NCI-H2196 (cell line): ENCODE results near the gene CPTP.
"Not testable (repeated sequence)": the region's sequence is repeated elsewhere in the genome, so short reads cannot be mapped to it uniquely, and the experiment has no call there.

Source experiments
- DNase-seq: peaks from one replicate; lab custom pipeline; 2025; ENCODE audit not compliant: unreplicated experiment; lab: John Stamatoyannopoulos, UW

The CPTP gene

DNA sequence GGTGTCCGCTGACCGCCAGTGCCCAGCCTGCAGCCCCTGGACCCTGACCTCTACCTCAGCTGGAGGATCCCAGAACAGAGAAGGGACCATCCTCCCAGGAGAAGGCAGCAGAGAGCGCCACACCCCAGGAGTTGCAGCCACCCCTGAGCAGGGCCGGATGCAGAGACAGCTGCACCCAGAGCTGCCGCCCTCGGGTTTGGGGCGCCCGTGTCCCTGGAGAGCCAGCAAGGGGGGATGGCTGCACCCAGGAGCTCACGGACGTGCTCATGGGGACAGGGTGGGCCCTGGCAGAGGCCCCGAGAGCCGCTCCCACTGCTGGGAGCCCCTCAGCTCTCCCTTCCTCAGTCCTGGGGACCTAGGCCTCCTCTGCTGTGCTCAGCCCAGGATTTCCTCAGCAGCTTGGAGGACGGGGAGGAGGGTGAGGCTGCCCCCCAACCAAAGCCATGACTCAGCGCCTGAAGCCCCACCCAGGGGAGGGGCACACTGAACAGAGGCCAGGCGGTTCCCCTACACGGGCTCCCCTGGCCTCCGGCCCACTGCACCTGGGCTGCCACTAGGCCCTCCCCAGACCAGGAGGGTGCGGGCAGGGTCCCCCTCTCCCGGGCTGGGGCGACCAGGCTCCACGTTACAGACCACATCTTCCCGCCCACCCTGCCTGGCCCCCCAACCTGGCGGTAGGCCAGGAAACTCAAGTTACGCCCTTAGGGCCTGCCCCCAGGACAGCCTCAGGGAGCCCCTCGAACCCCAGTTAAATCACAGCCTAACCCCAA, 19.1 kb upstream of the CPTP start:
- DNase-seq, result peak; percentile 57

DNA sequence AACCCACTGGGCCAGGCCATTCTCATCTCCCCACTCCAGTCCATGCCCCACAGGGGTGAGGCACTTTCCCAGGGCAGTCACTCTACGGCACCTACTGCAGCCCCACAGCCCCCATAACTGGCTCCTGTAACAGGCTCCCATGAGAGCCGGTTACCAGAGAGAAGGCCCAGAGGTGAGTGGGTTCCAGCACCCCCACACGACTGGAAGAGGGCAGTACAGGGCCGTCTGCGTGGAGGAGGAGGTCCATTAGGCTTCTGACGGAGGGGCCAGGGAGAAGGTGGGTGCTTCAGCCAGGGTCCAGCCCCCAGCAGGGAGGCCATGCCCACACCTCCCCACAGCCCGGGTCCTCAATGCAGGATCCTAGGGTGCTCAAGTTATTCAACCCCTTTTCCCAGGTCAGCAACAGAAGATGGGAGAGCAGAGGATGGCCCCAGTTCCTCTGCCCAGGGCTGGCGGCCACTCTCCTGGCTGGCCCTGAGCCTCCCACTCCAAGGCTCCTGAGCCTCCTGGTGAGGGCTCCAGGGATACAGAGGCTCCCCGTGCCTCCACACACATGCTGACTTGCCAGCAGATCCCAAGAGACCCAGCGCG, 18.4 kb upstream of the CPTP start:
- DNase-seq, result no peak

DNA sequence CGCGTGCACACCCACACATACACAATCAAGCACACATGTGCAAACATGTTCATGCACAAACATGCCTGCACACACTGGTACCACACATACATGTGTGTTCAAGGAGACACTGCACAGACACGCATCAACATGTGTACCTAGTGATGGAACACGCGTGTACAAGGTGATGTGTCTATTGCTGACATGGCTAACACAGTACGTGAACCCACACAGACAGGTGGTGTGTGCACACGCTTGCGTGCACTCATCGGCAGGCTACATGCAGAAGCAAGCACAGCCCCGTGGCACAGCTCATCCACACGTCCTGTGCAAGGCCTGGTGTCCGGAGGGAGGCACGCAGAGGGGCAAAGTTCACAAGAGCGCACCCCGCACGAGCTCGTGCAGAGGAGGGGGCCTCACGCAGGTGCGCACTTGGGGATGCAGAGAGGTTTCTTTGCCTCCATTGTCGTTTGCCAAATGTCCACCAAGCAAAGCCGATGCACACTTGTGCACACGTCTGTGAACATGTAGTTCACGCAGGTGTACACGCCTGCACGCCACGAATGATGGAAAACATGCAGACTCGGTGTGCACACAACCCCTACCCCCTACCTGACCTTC, 17.8 kb upstream of the CPTP start:
- DNase-seq, result no peak

DNA sequence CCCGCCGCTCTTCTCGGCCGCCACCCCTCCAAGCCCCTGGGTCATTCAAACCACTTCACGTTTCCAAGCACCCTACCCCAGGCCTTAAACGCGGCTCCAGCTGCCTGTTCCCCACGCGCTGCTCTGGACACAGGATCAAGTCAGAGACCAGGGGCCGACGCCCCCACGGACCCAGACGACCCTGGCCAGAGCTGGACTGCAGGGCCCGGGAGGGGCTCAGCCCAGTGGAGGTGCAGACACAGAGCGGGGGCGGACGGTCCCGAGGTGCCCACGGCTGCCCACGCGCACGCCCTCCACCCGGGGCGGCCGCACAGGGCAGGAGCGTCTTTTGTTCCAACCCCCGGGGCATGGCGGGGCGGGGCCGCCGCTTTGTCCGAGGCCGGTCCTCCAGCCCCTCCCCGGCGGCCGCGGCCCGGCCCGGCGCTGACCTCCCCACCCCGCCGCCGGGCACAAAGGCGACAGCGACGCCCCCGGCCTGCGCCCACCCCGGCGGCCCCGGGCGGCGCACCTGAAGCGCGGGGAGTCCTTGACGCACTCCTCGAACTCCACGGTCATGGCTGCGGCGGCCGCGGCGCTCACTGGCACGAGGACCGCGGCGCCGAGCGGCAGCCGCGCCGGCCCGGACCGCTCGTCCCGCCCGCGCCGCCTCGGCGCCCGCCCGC, 17.2 kb upstream of the CPTP start:
- DNase-seq, result peak; percentile 38

DNA sequence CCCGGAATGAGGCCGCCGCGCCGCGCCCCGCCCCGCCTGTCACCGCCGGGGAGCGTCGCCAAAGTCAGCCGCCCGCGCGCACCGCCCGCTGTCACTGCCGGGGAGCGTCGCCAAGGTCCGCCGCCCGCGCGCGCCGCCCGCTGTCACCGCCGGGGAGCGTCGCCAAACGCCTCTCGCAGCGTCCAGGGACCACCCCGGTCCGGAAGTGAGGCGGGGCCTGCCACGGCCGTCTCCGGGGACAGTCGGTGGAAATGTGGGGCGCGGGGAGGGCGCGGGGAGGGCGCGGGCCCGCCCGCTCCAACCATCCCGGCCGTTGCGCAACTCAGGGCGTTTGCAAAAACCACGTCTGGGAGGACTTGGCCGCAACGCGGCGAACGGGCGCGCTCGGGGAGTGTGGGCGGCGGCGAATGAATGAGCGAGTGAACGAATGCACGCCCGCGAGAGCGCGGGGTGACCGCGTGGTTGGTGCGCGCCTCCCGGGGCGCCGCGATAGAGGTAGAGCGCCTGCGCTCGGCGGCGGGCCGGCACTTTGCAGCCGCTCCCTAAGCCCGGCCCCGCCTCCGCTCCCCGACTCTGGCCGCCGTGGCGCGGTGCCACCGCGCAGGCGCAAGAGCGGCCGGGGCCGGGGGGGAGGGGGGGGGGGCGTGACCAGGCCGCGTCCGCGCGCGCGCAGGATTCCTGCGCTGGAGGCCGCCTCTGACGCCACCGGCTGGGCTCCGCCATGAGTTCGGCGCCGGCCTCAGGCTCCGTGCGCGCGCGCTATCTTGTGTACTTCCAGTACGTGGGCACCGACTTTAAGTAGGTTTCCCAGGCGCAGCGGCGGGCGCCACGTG, 16.5 kb upstream of the CPTP start, which contains the start of the genes ACAP3 and PUSL1:
TSS of gene ACAP3 (minus strand) at position 8 of the 833 bp plus-strand sequence. CDS start 115 bp downstream, outside the sequence.
TSS of gene PUSL1 (plus strand) at position 675 of the 833 bp plus-strand sequence. CDS start at position 722, 47 bp downstream.
- peak; percentile 93 for DNase-seq

DNA sequence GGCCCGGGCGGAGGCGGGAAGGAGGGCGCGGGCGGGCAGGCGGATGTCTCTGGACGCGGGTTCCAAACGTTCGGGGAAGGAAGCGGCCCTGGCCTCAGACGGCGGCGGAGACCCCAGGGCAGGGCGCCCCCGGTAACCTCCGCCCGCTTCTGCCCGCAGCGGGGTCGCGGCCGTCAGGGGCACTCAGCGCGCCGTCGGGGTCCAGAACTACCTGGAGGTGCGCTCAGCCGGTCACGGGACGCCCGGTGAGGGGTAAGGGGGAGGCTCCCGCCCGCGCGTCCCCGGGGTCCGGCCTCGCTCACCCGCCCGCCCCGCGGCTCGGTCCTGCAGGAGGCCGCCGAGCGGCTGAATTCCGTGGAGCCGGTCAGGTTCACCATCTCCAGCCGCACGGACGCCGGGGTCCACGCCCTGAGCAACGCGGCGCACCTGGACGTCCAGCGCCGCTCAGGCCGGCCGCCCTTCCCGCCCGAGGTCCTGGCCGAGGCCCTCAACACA, 15.8 kb upstream of the CPTP start:
- no peak for DNase-seq

DNA sequence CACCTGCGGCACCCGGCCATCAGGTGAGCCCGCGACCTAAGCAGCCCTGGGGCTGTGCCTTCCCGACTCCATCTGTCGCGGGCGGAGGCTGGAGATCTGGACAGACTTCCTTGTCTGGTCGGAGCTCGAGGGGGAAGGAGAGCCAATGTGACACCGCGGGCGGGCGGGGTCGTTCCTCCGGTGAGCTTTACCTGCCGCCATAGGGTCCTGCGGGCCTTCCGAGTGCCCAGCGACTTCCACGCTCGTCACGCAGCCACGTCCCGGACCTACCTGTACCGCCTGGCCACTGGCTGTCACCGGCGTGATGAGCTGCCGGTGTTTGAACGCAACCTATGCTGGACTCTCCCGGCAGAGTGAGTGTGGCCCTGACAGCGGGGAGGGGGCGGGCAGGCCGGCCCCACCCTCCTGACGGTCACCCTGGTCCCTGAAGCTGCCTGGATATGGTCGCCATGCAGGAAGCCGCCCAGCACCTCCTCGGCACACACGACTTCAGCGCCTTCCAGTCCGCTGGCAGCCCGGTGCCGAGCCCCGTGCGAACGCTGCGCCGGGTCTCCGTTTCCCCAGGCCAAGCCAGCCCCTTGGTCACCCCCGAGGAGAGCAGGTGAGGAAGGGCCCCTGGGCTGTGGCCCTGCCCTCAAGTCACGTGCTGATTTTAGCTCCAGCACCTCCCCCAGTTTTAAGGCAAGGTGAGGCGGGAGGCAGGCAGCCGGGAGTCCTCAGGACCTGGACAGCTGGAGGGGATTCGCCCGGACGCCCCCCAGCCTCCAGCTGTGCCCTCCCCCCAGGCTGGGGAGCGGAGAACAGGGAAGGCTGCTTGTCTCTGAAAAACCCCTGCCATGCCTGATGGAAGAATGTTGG, 15.1 kb upstream of the CPTP start:
- DNase-seq, result peak; percentile 31

DNA sequence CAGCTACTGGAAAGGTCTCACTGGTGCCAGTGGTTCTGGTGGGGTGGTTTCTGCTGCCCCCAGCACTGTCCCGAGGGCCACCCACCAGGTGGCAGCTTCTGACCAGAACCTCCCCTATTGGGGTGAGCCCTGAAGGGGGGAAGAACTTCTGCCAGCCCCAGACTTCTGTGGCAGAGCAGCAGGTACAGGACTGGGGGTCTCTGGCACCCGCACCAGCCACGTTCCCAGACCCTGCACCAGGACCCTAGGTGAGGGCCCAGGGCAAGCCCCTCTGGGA, 14.6 kb upstream of the CPTP start:
- DNase-seq, result no peak

DNA sequence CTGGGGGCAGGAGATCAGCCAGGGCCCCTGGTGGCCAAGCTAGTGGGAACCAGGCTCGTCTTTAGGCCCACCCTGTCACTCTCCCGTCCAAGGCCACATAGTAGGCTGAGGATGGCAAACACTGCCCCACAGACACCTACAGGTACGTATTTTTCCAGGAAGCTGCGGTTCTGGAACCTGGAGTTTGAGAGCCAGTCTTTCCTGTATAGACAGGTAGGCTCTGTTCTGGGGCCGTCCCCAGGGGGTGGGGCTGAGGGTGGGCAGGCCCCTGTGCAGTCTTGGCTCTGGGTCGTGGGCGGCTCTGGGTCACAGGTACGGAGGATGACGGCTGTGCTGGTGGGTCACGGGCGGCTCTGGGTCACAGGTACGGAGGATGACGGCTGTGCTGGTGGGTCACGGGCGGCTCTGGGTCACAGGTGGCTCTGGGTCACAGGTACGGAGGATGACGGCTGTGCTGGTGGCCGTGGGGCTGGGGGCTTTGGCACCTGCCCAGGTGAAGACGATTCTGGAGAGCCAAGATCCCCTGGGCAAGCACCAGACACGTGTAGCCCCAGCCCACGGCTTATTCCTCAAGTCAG, 14.0 kb upstream of the CPTP start:
- no peak for DNase-seq

DNA sequence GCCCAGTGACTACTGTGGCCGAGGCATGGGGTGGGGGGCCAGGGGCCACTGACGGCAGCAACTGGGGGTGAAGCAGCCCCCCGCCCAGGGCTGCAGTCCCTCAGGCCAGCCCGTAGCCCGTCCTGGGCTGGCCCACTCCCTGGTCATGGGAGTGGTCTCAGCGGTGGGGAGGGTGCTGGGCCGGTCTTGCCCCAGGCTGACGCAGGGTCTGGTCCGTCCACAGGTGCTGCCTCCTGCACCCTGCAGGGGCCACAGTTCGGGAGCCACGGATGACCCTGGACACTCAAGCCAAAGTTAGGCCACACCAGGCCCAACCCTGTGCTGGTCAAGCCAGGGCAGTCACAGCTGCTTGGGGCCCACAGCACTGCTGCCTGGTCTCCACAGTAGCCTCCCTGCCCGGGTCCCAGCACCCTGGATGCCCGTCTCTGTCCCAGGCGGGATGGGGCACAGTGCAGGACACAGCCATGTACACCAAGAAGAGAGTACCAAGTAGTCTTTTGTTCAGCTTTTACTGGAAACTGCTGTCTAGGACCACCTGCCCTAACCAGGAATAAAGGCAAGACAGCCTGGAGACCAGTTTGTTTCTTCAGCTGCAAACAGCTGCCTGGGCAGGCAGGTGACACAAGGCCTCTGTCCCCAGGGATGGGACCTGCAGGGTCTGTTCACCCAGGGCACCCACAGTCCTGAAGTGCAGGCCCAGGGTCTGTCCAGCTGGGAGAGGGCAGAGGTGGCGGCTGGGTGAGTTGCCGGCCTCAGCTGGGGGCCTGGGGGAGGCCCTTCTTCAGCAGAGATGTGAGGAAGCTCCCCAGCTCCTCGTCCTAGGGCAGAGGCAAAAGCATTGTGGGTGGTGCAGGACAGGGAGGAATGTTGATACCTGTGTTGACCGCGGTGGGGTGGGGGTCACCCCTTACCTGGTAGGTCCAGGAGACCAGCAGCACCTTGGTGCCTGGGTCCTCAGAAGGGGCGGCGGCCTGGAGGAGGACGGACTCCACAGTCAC, 13.2 kb upstream of the CPTP start:
- DNase-seq, result no peak

DNA sequence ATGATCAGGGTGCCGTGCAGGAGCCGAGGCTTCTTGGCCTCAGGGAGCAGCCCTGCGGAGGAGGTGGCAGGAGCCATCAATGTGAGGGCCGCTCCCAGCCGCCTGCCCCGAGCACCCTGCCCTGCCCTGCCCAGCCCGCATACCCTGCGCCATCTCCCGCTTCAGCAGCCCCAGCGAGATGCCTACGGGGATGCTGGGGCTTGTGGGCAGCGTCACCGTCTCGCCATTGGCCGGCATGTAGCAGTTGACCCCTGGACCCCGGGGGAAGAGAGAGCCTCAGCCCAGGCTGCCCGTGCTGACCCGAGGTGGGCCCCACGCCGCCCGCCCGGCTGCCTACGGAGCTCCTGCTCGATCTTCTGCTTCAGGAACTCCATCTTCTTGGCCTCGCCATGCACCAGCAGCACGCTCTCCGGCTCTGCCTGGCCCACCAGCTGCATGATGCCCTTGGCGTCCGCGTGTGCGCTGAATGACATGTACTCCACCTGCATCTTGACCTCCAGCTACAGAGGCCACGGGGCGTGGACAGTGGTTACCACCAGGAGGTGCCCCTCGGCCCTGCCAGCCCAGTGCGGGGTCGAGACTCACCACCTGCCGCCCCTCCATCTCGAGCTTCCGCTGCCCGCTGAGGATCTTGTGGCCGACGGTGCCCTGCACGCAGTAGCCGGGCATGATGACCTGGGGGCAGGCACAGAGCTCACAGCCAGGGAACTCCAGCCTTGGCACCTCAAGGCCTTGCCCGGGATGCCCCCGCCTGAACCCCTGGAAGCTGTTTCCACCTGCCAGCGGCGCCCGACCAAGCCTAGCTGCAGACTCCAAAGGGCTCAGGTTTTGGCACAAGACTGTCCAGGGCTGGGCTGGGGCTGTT, 11.9 kb upstream of the CPTP start:
- DNase-seq, result no peak

DNA sequence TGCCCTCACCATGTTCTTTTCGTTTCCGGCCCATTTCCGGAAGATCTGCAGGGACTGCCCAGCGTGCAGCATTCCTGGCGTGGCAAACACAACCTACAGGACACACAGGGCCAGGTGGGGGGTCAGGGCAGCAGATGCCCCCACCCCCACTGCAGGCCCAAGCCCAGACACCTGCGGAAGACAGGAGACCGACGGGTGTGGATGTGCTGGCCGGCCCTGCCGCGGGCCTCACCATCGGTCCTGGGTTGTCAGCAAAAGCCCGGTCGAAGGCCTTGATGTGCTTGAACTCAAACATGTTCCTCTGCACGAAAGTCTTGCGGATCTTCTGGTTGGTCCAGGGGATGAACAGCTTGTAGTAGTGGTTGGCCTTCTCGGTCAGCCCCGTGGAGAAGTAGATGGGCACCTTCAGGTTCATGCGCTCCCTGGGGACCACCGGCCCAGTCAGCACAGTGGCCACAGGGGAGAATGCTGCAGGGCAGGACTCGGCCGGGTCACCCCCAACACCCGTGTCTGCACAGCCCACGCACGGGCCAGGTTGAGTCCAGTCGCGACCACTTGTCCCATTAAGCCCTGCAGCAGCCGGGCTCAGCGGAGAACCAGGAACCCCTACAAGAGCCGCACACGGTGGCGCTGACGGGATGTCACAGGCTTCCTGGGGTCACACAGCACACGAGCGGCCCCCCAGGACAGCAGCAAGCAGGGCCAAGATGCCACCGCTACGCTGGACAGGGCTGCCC, 10.9 kb upstream of the CPTP start:
- DNase-seq, result no peak

DNA sequence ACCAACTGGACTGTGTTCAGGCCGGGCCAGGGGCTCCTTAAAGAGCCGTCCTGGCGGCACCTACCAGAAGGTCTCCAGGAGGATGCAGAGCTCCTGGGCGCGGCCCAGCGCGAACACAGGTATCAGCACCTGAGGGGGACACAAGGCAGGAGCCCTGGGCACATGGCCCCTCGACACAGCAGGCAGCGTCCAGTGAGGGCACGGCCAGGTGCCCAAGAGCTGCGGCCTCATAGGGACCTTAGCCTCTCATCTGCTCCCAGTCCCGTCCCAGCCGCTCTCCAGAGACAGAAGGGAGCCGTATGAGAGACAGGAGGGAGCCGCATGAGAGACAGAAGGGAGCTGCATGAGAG, 10.4 kb upstream of the CPTP start:
- DNase-seq, result no peak

DNA sequence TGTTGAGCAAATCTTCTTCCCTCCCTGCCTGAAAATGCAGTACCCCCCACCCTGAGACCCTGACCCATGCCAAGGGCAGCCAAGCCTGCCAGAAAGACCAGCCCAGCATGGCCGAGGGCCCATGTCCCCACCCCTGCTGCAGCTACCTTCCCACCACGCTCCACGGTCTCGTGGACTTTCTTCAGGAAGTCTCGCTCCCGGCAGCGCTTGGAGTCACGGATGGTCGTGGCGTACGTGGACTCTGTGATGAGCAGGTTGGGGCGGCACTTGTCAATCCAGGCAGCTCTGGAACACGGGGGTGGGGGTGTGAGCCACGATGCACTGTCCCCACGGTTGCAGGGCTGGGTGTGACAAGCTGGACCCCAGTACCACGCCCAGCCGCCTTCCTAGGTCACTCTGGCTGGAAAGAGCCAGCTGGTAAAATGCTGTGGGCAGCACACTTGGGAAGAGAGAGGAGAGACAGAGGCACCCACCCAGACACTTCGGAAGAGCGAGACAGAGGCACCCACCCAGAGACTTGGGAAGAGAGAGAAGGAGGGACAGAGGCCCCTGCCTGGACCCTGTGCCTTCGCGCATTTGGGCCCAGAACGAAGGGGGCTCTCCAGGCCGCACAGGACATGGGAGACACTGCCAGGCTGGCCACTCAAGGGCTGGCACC, 9.8 kb upstream of the CPTP start:
- DNase-seq, result no peak

DNA sequence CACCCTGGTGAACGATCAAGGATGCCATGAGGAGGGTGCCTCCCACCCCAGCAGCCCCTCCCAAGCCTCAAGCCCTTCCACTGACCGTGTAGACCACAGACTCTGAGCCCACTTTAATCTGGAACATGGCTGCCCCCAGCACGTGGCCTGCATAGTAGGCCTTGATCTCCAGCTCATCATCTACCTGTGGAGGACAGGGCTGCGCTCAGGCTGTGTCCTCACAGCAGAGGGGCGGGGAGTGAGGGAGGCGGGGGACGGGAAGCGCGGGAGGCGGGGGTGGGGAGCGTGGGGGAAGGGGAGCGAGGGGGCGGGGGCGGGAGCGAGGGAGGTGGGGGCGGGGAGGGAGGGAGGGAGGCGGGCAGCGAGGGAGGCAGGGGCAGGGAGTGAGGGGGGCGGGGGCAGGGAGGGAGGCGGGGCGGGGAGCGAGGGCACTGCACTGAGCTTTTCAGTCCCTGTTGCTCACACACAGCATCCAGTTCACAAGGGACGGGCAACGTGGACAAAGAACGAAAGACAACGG, 9.1 kb upstream of the CPTP start:
- no peak for DNase-seq

DNA sequence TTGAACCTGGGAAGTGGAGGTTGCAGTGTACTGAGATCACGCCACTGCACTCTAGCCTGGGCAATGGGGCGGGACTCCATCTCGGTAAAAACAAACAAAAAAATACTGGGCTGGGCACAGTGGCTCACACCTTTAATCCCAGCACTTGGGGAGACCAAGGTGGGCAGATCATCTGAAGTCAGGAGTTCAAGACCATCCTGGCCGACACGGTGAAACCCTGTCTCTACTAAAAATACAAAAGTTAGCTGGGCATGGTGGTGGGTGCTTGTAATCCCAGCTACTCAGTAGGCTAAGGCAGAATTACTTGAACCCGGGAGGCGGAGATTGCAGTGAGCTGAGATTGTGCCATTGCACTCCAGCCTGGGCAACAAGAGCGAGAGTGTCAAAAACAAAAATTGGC, 8.4 kb upstream of the CPTP start:
- DNase-seq, result not testable (repeated sequence)
